ENCODE measurements around the gene CISD1. TPM values are rescaled to one million over a fixed set of nuclear protein-coding genes. Genes with fewer than 3 reads are reported as not detected.
"Not testable (repeated sequence)": the region's sequence is repeated elsewhere in the genome, so short reads cannot be mapped to it uniquely, and the experiment has no call there.

CISD1 gene
- polyA plus RNA-seq, 2 donors: 9.0 to 33.2 TPM

GRCh38 chr10:58243269-58243668 is 25.7 kb upstream of the CISD1 start:
- Histone ChIP-seq H3K36me3 (ENCODE audit: control insufficient read depth in 2 of 2, insufficient read depth in 2 of 2, low read length in 1 of 2) (peaks cover 0 to 3% of the 10 kb centered on the region in 2 donors), H3K4me3 (ENCODE audit: low read depth in 1 of 2, low read length in 2 of 2) (no peak overlapping the region), H3K27me3 (ENCODE audit: control insufficient read depth in 1 of 2, insufficient read depth in 2 of 2, low read length in 2 of 2) (no peaks in the 10 kb centered on the region), H3K4me1 (ENCODE audit: control insufficient read depth in 2 of 2, insufficient read depth in 2 of 2, low read length in 1 of 2) (peaks cover 0 to 3% of the 10 kb centered on the region in 2 donors), H3K27ac (ENCODE audit: low read depth in 2 of 2, low read length in 1 of 2) (no peak overlapping the region), H3K9me3 (ENCODE audit: control insufficient read depth in 2 of 2, insufficient read depth in 1 of 2, low read depth in 1 of 2, low read length in 1 of 2) (no peaks in the 10 kb centered on the region)
- 97 to 99% methylated on average over 17 to 18 of the region's 18 CpGs for WGBS, 2 donors

- not testable (repeated sequence) for H3K4me3 ChIP-seq (ENCODE audit: low read depth in 1 of 2, low read length in 2 of 2); H3K27me3 ChIP-seq (ENCODE audit: control insufficient read depth in 1 of 2, insufficient read depth in 2 of 2, low read length in 2 of 2); H3K36me3 ChIP-seq (ENCODE audit: control insufficient read depth in 2 of 2, insufficient read depth in 2 of 2, low read length in 1 of 2); H3K4me1 ChIP-seq (ENCODE audit: control insufficient read depth in 2 of 2, insufficient read depth in 2 of 2, low read length in 1 of 2); H3K27ac ChIP-seq (ENCODE audit: low read depth in 2 of 2, low read length in 1 of 2); H3K9me3 ChIP-seq (ENCODE audit: control insufficient read depth in 2 of 2, insufficient read depth in 1 of 2, low read depth in 1 of 2, low read length in 1 of 2)
- WGBS, 2 donors: 94 to 95% methylated on average over 28 to 31 of the region's 31 CpGs
These were observed 25.2 kb upstream of the CISD1 start for GRCh38 chr10:58243801-58244200.

- not testable (repeated sequence) for H3K27ac ChIP-seq (ENCODE audit: low read depth in 2 of 2, low read length in 1 of 2); H3K9me3 ChIP-seq (ENCODE audit: control insufficient read depth in 2 of 2, insufficient read depth in 1 of 2, low read depth in 1 of 2, low read length in 1 of 2); H3K4me3 ChIP-seq (ENCODE audit: low read depth in 1 of 2, low read length in 2 of 2); H3K36me3 ChIP-seq (ENCODE audit: control insufficient read depth in 2 of 2, insufficient read depth in 2 of 2, low read length in 1 of 2); H3K27me3 ChIP-seq (ENCODE audit: control insufficient read depth in 1 of 2, insufficient read depth in 2 of 2, low read length in 2 of 2); H3K4me1 ChIP-seq (ENCODE audit: control insufficient read depth in 2 of 2, insufficient read depth in 2 of 2, low read length in 1 of 2)
- WGBS, 2 donors: 98% methylated on average over 19 to 24 of the region's 28 CpGs
These were observed 24.7 kb upstream of the CISD1 start for GRCh38 chr10:58244242-58244641.

GRCh38 chr10:58244666-58245065 is 24.3 kb upstream of the CISD1 start:
- H3K9me3 ChIP-seq (ENCODE audit: control insufficient read depth in 2 of 2, insufficient read depth in 1 of 2, low read depth in 1 of 2, low read length in 1 of 2); H3K27me3 ChIP-seq (ENCODE audit: control insufficient read depth in 1 of 2, insufficient read depth in 2 of 2, low read length in 2 of 2); H3K36me3 ChIP-seq (ENCODE audit: control insufficient read depth in 2 of 2, insufficient read depth in 2 of 2, low read length in 1 of 2); H3K4me1 ChIP-seq (ENCODE audit: control insufficient read depth in 2 of 2, insufficient read depth in 2 of 2, low read length in 1 of 2); H3K27ac ChIP-seq (ENCODE audit: low read depth in 2 of 2, low read length in 1 of 2); H3K4me3 ChIP-seq (ENCODE audit: low read depth in 1 of 2, low read length in 2 of 2): not testable (repeated sequence)
- WGBS, 2 donors: 80 to 88% methylated on average over 3 of the region's 3 CpGs

- H3K4me3 ChIP-seq (ENCODE audit: low read depth in 1 of 2, low read length in 2 of 2): no peak overlapping the region
- H3K36me3 ChIP-seq (ENCODE audit: control insufficient read depth in 2 of 2, insufficient read depth in 2 of 2, low read length in 1 of 2): no peaks in the 10 kb centered on the region
- H3K27me3 ChIP-seq (ENCODE audit: control insufficient read depth in 1 of 2, insufficient read depth in 2 of 2, low read length in 2 of 2): no peaks in the 10 kb centered on the region
- H3K27ac ChIP-seq (ENCODE audit: low read depth in 2 of 2, low read length in 1 of 2): peak overlapping the region in 1 of 2 donors; percentile 47
- no peaks in the 10 kb centered on the region for H3K9me3 ChIP-seq (ENCODE audit: control insufficient read depth in 2 of 2, insufficient read depth in 1 of 2, low read depth in 1 of 2, low read length in 1 of 2)
- 73 to 74% methylated on average over 4 of the region's 4 CpGs for WGBS, 2 donors
- H3K4me1 ChIP-seq (ENCODE audit: control insufficient read depth in 2 of 2, insufficient read depth in 2 of 2, low read length in 1 of 2): peaks cover 0 to 3% of the 10 kb centered on the region in 2 donors
These were observed 15.8 kb upstream of the CISD1 start for GRCh38 chr10:58253184-58253583.

GRCh38 chr10:58254644-58255043 is 14.3 kb upstream of the CISD1 start:
- H3K27ac ChIP-seq (ENCODE audit: low read depth in 2 of 2, low read length in 1 of 2): peak overlapping the region in 1 of 2 donors; percentile 74
- WGBS, 2 donors: 52 to 85% methylated on average over 1 of the region's 1 CpG
- no peak overlapping the region for H3K4me3 ChIP-seq (ENCODE audit: low read depth in 1 of 2, low read length in 2 of 2)
- peaks cover 0 to 3% of the 10 kb centered on the region in 2 donors for H3K4me1 ChIP-seq (ENCODE audit: control insufficient read depth in 2 of 2, insufficient read depth in 2 of 2, low read length in 1 of 2)
- H3K36me3 ChIP-seq (ENCODE audit: control insufficient read depth in 2 of 2, insufficient read depth in 2 of 2, low read length in 1 of 2): peaks cover 0 to 2% of the 10 kb centered on the region in 2 donors
- no peaks in the 10 kb centered on the region for H3K9me3 ChIP-seq (ENCODE audit: control insufficient read depth in 2 of 2, insufficient read depth in 1 of 2, low read depth in 1 of 2, low read length in 1 of 2)
- H3K27me3 ChIP-seq (ENCODE audit: control insufficient read depth in 1 of 2, insufficient read depth in 2 of 2, low read length in 2 of 2): no peaks in the 10 kb centered on the region

- not testable (repeated sequence) for H3K36me3 ChIP-seq (ENCODE audit: control insufficient read depth in 2 of 2, insufficient read depth in 2 of 2, low read length in 1 of 2); H3K27me3 ChIP-seq (ENCODE audit: control insufficient read depth in 1 of 2, insufficient read depth in 2 of 2, low read length in 2 of 2); H3K4me3 ChIP-seq (ENCODE audit: low read depth in 1 of 2, low read length in 2 of 2); H3K9me3 ChIP-seq (ENCODE audit: control insufficient read depth in 2 of 2, insufficient read depth in 1 of 2, low read depth in 1 of 2, low read length in 1 of 2); H3K27ac ChIP-seq (ENCODE audit: low read depth in 2 of 2, low read length in 1 of 2); H3K4me1 ChIP-seq (ENCODE audit: control insufficient read depth in 2 of 2, insufficient read depth in 2 of 2, low read length in 1 of 2)
- 88 to 93% methylated on average over 7 of the region's 7 CpGs for WGBS, 2 donors
These were observed 12.8 kb upstream of the CISD1 start for GRCh38 chr10:58256013-58256780.

- Histone ChIP-seq H3K36me3 (ENCODE audit: control insufficient read depth in 2 of 2, insufficient read depth in 2 of 2, low read length in 1 of 2) (peaks cover 0 to 2% of the 10 kb centered on the region in 2 donors), H3K9me3 (ENCODE audit: control insufficient read depth in 2 of 2, insufficient read depth in 1 of 2, low read depth in 1 of 2, low read length in 1 of 2) (no peaks in the 10 kb centered on the region), H3K27me3 (ENCODE audit: control insufficient read depth in 1 of 2, insufficient read depth in 2 of 2, low read length in 2 of 2) (no peaks in the 10 kb centered on the region), H3K4me1 (ENCODE audit: control insufficient read depth in 2 of 2, insufficient read depth in 2 of 2, low read length in 1 of 2) (peaks cover 0 to 3% of the 10 kb centered on the region in 2 donors), H3K27ac (ENCODE audit: low read depth in 2 of 2, low read length in 1 of 2) (no peak overlapping the region), H3K4me3 (ENCODE audit: low read depth in 1 of 2, low read length in 2 of 2) (no peak overlapping the region)
- WGBS, 2 donors: 92 to 96% methylated on average over 4 of the region's 4 CpGs
These were observed 9.8 kb upstream of the CISD1 start for GRCh38 chr10:58258977-58259692.

- Histone ChIP-seq H3K27me3 (ENCODE audit: control insufficient read depth in 1 of 2, insufficient read depth in 2 of 2, low read length in 2 of 2) (no peaks in the 10 kb centered on the region), H3K4me3 (ENCODE audit: low read depth in 1 of 2, low read length in 2 of 2) (no peak overlapping the region), H3K36me3 (ENCODE audit: control insufficient read depth in 2 of 2, insufficient read depth in 2 of 2, low read length in 1 of 2) (peaks cover 0 to 2% of the 10 kb centered on the region in 2 donors), H3K27ac (ENCODE audit: low read depth in 2 of 2, low read length in 1 of 2) (no peak overlapping the region), H3K9me3 (ENCODE audit: control insufficient read depth in 2 of 2, insufficient read depth in 1 of 2, low read depth in 1 of 2, low read length in 1 of 2) (no peaks in the 10 kb centered on the region), H3K4me1 (ENCODE audit: control insufficient read depth in 2 of 2, insufficient read depth in 2 of 2, low read length in 1 of 2) (no peaks in the 10 kb centered on the region)
These were observed 8.6 kb upstream of the CISD1 start for GRCh38 chr10:58260334-58260733.

GRCh38 chr10:58262766-58263165 is 6.2 kb upstream of the CISD1 start:
- H3K27ac ChIP-seq (ENCODE audit: low read depth in 2 of 2, low read length in 1 of 2): no peak overlapping the region
- no peak overlapping the region for H3K4me3 ChIP-seq (ENCODE audit: low read depth in 1 of 2, low read length in 2 of 2)
- no peaks in the 10 kb centered on the region for H3K4me1 ChIP-seq (ENCODE audit: control insufficient read depth in 2 of 2, insufficient read depth in 2 of 2, low read length in 1 of 2)

More at GRCh38 chr10:58262766-58263165, 6.2 kb upstream of the CISD1 start:
- Histone ChIP-seq H3K36me3 (ENCODE audit: control insufficient read depth in 2 of 2, insufficient read depth in 2 of 2, low read length in 1 of 2) (peaks cover 0 to 2% of the 10 kb centered on the region in 2 donors), H3K27me3 (ENCODE audit: control insufficient read depth in 1 of 2, insufficient read depth in 2 of 2, low read length in 2 of 2) (no peaks in the 10 kb centered on the region), H3K9me3 (ENCODE audit: control insufficient read depth in 2 of 2, insufficient read depth in 1 of 2, low read depth in 1 of 2, low read length in 1 of 2) (no peaks in the 10 kb centered on the region)

All from esophagus (tissue), 2 donors.